Loucy (cell line): ENCODE measurements around the gene SYF2.

Experiments
- EZH2phosphoT487 ChIP-seq: fragments of 200-600 bp; IDR thresholded peaks from 2 replicates; pipeline ENCODE4 v1.6.1; 2018; ENCODE audit warnings: antibody characterized with exemption, mild to moderate bottlenecking, moderate library complexity, borderline replicate concordance
- TF ChIP-seq, protein P1 (sequence below): fragments of 200-600 bp; sonication (generic); conservative IDR thresholded peaks from 2 replicates; pipeline ENCODE4 v1.5.1; 2014; ENCODE audit warnings: mild to moderate bottlenecking, antibody characterized with exemption, low read length

DNA sequence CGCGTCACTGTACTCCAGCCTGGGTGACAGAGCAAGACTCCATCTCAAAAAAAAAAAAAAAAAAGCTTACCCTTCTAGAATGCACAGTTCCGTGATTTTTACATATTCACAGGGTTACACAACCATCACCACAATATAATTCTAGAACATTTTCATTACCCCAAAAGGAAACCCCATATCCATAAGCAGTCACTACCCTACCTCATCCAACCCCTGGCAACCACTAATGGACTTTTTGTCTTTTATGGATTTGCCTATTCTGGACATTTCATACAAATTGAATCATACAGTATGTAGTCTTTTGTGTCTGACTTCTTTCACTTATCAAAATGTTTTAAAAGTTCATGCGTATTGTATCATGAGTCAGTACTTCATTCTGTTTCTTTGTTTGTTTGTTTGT is 22.8 kb downstream of the SYF2 start:
- TF ChIP-seq, protein P1, sequence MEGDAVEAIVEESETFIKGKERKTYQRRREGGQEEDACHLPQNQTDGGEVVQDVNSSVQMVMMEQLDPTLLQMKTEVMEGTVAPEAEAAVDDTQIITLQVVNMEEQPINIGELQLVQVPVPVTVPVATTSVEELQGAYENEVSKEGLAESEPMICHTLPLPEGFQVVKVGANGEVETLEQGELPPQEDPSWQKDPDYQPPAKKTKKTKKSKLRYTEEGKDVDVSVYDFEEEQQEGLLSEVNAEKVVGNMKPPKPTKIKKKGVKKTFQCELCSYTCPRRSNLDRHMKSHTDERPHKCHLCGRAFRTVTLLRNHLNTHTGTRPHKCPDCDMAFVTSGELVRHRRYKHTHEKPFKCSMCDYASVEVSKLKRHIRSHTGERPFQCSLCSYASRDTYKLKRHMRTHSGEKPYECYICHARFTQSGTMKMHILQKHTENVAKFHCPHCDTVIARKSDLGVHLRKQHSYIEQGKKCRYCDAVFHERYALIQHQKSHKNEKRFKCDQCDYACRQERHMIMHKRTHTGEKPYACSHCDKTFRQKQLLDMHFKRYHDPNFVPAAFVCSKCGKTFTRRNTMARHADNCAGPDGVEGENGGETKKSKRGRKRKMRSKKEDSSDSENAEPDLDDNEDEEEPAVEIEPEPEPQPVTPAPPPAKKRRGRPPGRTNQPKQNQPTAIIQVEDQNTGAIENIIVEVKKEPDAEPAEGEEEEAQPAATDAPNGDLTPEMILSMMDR: no peak
- no peak for TF ChIP-seq EZH2phosphoT487
